NT2/D1 (cell line): ENCODE results near the gene TMEM237.
A peak's percentile ranks its signal among the peaks of the same experiment; 100 is the strongest.

ENCODE experiments used
- DNase-seq: peaks from one replicate; pipeline ENCODE4 v3.0.0-alpha.2; 2011; ENCODE audit warnings: low read depth, low spot score
- H3K27me3 ChIP-seq: 2 replicates; pipeline ENCODE4 v1.6.0; 2011; ENCODE audit warnings: mild to moderate bottlenecking; ENCODE audit not compliant: insufficient read length, insufficient read depth
- H3K36me3 ChIP-seq: 2 replicates; pipeline ENCODE4 v1.6.1; 2011; ENCODE audit warnings: mild to moderate bottlenecking, low read length, mixed read lengths; ENCODE audit not compliant: insufficient read depth, insufficient read length
- H3K4me1 ChIP-seq: 2 replicates; pipeline ENCODE4 v1.5.1; 2011; ENCODE audit not compliant: insufficient read depth, insufficient read length
- H3K4me3 ChIP-seq: 2 replicates; pipeline ENCODE4 v1.5.1; 2011; ENCODE audit warnings: low read depth; ENCODE audit not compliant: insufficient read length
- H3K9ac ChIP-seq: 2 replicates; pipeline ENCODE4 v1.6.0; 2011; ENCODE audit warnings: low read depth; ENCODE audit not compliant: insufficient read length
- H3K9me3 ChIP-seq: 2 replicates; pipeline ENCODE4 v1.5.1; 2011; ENCODE audit warnings: mild to moderate bottlenecking, low read length; ENCODE audit not compliant: insufficient read depth
- SUZ12 ChIP-seq: IDR thresholded peaks from 2 replicates; pipeline ENCODE4 v1.6.1; 2011; ENCODE audit not compliant: insufficient read length, insufficient read depth; ENCODE audit errors: extremely low read depth
- YY1 ChIP-seq: IDR thresholded peaks from 2 replicates; pipeline ENCODE4 v1.6.1; 2011; ENCODE audit not compliant: insufficient read length, insufficient read depth
- ZNF274 ChIP-seq: IDR thresholded peaks from 2 replicates; pipeline ENCODE4 v1.6.1; 2011; ENCODE audit warnings: mild to moderate bottlenecking, low read depth, low read length

The TMEM237 gene

DNA sequence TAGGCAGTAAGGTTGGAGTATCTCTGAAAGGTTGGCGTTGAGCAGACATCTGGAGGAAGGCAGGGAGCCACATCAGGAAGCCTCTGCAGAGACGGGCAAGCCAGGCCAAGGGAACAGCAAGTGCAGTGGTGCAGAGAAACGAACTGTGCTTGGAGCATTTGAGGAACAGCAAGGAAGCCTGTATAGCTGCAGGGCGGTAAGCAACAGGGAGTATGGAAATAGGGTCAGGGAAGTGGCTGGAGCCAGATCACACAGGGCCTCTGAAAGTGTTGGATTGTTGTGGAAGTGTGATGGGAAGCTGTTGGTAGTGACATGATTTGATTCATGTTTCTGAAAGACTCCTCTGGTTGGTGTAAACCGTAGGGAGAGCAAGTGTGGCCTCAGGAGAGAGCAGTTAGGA, 13.4 kb upstream of the TMEM237 start:
- no peak for DNase-seq
- no peaks in the 10 kb centered on the region for H3K27me3 ChIP-seq
- TF ChIP-seq ZNF274 (no peak), SUZ12 (no peak), YY1 (no peak)

DNA sequence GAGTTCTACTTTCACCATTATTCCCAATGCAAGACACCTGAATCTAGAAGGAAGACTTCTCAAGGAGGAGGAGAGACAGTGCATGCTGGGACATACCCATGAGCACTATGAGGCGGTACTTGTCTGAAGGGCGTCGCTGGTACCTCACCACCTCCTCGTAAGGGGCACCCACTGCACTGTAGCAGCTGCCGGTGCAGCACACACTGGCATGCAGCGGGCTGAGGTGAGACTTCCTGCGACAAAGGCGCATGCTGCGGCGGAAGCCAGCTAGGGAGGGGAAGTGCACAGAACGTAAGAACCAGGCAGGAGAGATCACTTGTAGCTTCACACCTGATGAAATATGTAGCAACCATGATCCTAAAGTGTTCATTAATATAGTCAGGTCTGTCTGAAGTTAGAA, 12.8 kb upstream of the TMEM237 start:
- DNase-seq, result no peak
- H3K36me3 ChIP-seq, result no peaks in the 10 kb centered on the region
- H3K4me1 ChIP-seq, result peaks cover 7% of the 10 kb centered on the region
- H3K9ac ChIP-seq, result no peak overlapping the region
- H3K4me3 ChIP-seq, result no peak overlapping the region
- no peaks in the 10 kb centered on the region for H3K9me3 ChIP-seq
- TF ChIP-seq ZNF274 (no peak), YY1 (no peak), SUZ12 (no peak)
- H3K27me3 ChIP-seq, result no peaks in the 10 kb centered on the region

More for the DNA sequence above, 13.4 kb upstream of the TMEM237 start:
- no peak overlapping the region for H3K4me3 ChIP-seq
- no peaks in the 10 kb centered on the region for H3K36me3 ChIP-seq
- H3K9me3 ChIP-seq, result no peaks in the 10 kb centered on the region
- no peak overlapping the region for H3K9ac ChIP-seq
- H3K4me1 ChIP-seq, result peaks cover 7% of the 10 kb centered on the region

DNA sequence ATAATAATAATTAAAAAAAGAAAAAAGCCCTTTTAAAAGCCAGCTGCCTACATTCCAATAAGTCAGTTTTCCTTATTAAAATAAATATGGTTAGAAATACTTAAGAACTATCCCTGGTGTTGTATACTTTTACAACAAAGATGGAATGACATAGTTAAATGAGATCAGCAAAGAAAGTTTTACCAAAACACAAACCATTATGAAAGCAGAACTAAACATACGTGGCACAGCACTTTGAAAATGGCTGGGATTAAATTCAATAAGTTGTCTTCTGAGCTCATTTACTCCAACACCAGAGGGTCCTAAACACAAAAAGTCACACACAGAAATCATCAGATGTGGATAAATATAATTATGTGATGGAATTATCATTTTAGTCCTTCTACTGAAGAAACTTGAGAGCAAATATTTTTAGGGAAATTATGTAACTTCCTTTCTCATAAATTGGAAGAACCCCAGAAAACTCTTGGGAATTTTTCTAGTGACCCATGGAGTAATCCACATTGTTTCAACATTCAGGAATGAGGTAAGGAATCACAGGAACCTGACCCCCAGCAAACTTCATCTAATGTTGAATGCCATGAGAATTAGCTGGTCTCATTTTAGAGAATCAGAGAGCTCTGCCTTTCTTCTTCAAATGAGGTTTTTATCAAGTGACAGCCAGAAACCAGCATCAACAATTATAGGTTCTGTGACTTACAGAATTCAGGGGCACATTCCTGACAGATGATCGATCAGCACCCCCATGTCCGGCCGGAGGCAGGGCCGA, 11.5 kb upstream of the TMEM237 start:
- DNase-seq, result no peak
- H3K27me3 ChIP-seq, result no peaks in the 10 kb centered on the region
- H3K36me3 ChIP-seq, result no peaks in the 10 kb centered on the region
- peaks cover 7% of the 10 kb centered on the region for H3K4me1 ChIP-seq
- H3K9ac ChIP-seq, result no peak overlapping the region
- H3K9me3 ChIP-seq, result no peaks in the 10 kb centered on the region
- no peak for TF ChIP-seq ZNF274
- TF ChIP-seq SUZ12, result no peak
- no peak for TF ChIP-seq YY1
- H3K4me3 ChIP-seq, result no peak overlapping the region

DNA sequence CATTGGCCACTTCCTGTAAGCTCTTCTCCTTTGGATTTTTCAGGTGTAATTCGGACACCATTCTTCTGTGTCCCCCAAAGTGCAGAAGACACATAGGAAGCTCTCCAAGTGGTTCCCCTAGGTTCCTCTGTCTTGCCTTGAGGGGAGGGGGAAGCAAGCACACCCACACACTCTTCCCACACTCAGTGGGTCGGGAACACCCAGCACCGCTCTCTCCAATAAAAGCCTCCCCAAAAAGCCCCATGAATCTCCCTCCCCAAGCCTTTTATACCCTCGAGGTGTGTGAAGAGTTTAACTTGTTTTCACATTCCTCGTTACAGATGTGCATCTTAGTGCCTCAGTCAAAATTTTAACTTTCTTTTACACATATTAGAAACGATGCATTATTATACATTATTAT, 9.9 kb upstream of the TMEM237 start:
- no peaks in the 10 kb centered on the region for H3K9me3 ChIP-seq

DNA sequence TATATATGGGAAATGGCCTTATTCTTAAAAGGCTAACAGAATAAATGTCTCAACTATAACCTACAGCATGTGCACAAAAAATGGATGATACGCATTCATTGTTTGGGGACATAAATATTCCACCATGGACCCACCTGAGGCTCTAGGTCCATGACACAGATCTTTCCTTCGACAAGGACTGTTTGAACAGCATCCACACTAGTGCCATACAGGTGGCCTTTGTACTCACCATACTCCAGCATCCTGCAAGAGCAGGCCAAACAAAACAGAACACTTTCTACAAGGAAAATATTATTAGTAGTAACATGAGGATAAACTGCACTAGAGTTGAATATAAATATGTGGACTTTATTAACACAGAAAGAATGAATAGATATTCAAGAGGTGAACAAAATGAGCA, 6.1 kb upstream of the TMEM237 start:
- DNase-seq, result no peak
- Histone ChIP-seq H3K36me3 (no peaks in the 10 kb centered on the region), H3K4me1 (no peaks in the 10 kb centered on the region), H3K27me3 (no peaks in the 10 kb centered on the region), H3K4me3 (no peak overlapping the region), H3K9me3 (no peaks in the 10 kb centered on the region), H3K9ac (no peak overlapping the region)
- TF ChIP-seq ZNF274, result no peak
- no peak for TF ChIP-seq SUZ12
- no peak for TF ChIP-seq YY1

More for the DNA sequence above, 9.9 kb upstream of the TMEM237 start:
- no peak overlapping the region for H3K9ac ChIP-seq
- no peak overlapping the region for H3K4me3 ChIP-seq
- no peaks in the 10 kb centered on the region for H3K27me3 ChIP-seq
- TF ChIP-seq YY1 (no peak), ZNF274 (no peak), SUZ12 (no peak)
- peaks cover 7% of the 10 kb centered on the region for H3K4me1 ChIP-seq
- H3K36me3 ChIP-seq, result no peaks in the 10 kb centered on the region
- DNase-seq, result no peak

DNA sequence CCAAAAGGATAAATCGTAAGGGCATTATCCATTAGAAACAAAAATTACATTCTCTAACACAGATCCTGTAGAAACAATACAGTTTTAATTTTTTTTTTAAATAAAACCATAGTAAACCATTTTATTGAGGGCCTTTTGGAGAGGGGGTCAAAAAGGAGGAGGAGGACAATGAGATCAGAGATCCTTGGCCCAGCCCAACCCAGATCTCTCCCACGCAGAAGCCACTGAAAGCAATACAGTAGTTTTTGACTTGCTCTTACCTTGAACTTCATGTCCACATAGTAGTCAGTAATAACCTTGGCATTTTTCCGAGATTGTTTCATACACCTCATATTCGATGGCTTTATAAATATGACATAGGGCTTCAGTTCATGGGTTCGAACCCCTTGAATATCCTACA, 4.1 kb upstream of the TMEM237 start:
- no peak overlapping the region for H3K4me3 ChIP-seq
- no peak overlapping the region for H3K9ac ChIP-seq
- no peaks in the 10 kb centered on the region for H3K27me3 ChIP-seq
- no peak for TF ChIP-seq SUZ12
- H3K36me3 ChIP-seq, result no peaks in the 10 kb centered on the region
- no peaks in the 10 kb centered on the region for H3K4me1 ChIP-seq
- DNase-seq, result no peak
- H3K9me3 ChIP-seq, result no peaks in the 10 kb centered on the region

DNA sequence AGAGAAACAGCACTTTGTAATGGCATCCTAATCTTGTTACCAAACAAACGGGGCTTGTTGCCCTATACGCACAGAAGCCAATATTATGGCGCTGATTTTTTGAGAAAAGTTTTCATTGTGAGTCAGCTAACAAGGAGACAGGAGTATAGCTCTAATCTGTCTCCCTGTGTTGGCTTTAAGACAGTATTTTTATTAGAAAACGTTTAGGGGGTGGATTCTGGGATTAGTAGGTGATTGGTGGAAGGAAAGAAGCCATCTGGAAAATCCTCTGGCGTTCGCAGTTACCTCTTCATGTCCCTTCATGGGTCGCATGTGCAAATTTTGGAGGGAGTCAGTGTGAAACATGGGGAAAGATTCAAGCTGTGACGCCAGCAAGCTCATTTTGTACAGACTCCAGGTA, 698 bp upstream of the TMEM237 start:
- no peak for TF ChIP-seq YY1
- Histone ChIP-seq H3K4me3 (no peak overlapping the region), H3K4me1 (no peaks in the 10 kb centered on the region), H3K9me3 (no peaks in the 10 kb centered on the region), H3K27me3 (no peaks in the 10 kb centered on the region), H3K9ac (peak overlapping the region; percentile 91), H3K36me3 (peaks cover 4% of the 10 kb centered on the region)
- DNase-seq, result no peak
